Nucleus accumbens (tissue), 56 donors: ENCODE results near the gene SPRED2.

ENCODE experiments used
- DNase-seq, 56 donors: peaks; one replicate each; lab custom pipeline; 2025; lab: John Stamatoyannopoulos, UW

SPRED2 gene

DNA sequence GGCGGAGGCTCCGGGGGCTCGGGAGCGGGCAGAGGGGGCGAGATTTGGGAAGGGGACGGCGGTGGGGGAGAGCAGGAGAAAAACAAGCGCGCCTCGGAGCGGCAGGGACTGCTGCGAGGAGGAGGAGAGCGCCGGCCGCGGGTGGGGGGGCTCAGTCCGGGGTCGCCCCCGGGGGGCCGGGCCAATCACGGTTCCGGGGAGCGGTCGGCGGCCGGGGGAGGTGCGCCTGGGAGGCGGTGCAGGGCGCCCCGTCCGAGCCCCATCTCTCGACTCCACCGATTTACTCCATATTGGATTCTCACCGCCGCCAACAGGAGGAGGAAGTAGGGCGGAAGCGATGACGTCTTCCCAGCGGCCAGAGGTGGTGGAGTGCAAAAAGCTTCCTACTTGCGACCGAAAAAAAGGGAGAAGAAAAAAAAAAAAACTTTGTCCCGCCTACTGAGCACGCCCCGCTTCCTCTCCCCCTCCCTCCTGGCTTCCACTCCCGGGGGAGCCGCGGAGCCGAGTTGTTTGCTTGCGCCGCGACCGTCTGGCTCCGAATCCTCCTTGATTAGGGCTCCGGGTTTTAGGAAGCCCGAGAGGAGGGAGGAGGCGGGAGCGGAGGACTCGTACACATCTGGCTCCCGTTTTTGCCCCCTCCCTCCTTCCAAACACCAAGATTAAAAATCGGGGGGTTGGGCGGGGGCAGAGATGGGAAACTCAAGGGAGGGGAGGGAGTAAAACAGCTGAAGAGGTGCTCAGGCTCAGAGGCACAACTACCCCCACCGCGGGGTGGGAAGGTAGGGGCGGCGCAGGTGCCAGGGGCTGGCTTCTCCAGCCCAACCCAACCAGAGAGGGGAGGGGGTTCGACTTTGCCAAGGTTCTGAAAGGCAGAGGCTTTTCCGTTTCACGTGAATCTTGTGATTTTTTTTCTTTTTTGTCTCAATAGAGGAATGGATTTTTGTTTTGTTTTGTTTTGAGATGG lies at the start of gene SPRED2:
Gene SPRED2 (minus strand): TSS at position 373 of the 964 bp plus-strand sequence. CDS start 612 bp downstream, outside the sequence.
- DNase-seq = peak in 55 of 56 donors; percentile 49 to 96 (median 81)

DNA sequence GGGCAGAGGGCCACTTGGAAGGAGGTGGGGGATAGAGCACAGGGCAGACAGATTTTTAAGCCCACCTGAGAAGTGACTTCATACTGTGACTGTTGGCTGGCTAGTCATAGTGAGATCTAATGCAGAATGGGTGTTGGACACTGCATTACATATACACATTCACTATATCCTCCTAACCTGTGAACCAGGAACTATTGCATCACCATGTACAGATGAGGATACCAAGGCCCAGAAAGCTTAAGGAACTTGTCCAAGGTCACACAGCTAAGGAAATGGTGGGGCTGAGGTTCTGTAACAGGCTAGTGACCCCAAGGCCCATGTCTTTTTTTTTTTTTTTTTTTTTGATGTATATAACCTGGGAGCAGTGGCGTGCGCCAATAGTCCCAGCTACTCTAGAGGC lies 49.6 kb upstream of the SPRED2 start:
- no peak for DNase-seq

DNA sequence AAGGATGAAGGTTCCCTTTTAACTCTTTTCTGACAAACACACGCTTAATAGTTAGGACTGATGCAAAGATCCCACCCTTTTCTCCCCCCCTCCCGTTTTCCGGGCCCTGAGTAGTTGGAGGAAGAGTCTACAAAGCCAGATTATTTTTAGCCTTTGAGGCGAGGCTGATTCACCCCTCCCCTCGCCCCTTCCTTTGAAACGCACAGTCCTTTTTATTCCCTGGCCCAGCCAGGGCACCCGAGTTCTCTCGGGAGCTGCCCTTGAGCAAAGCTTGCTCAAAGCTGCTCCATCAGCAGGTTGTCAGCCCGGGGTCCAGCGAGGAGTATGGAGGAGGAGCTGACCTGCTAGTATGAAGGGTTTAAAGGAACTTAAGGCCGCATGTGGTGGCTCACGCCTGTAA lies 47.1 kb upstream of the SPRED2 start:
- no peak for DNase-seq

DNA sequence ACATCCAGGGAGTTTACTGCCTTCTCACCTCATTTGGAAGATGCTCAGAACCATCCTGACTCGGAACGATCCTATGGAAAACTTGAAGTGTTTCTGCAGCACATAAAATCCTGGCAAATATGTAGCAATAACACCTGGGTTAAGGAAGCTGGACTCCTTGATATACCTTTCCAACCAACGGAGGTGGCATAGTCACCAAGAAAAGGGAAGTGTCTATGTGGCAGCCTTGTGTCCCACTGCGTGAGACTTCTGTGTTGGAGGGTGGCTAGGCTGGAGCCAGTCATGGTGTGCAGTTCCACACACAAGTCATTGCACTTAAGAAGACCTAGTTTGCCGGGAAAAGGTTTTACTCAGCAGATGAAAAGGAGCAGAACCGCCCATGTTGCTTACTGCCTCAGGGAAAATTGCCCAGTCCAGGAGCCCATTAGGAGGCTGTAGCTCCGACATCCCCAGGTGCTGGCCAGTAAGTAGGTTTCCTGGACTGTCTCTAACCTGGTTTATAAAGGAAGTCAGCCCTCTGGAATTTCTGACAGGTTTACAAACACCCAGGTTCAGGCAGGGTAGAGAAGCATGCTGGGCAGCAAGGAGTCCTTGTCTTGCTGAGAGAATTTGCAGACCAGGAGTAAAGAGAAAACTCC lies 46.2 kb upstream of the SPRED2 start:
- no peak for DNase-seq

DNA sequence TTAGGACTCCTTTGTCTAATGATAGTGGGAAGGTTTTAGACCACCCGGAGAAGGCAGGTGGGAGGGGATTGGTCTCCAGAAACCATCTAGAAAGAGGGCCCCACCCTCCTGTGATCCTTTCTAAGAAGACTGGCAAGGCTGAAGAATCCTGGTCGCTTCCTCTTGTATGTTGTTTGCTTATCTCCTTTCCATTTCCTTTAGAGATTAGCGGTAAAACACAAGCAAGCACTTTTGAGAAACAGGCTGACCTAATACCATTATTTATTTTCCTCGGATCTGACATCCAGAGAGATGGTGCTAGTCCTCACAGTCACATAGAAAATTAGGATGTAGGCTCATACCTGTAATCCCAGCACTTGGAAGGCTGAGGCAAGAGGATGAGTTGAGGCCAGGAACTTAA lies 45.2 kb upstream of the SPRED2 start:
- DNase-seq = no peak

- DNase-seq = no peak
Observed at GRCh38 chr2:65476778-65477177, 44.4 kb upstream of the SPRED2 start.

- DNase-seq = no peak
Observed at GRCh38 chr2:65475000-65475399, 42.6 kb upstream of the SPRED2 start.

DNA sequence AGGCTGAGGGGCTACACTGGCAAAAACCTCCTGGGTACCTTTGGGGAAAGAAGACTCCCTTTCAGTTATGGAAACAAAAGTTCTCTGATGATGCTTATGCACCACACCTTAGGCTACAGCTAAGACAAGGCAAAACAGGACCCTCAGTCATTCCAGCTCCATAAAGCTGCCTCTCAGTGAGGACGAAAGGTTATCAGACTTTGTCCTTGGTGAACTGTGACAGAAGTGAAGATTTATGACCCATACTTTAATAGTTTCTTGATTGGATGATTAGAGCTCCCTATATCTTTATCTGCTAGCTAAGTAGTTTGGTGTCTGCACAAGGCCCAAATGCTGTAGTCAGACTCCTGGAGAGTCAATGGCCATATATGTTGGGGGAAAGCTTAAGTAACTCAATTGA lies 40.6 kb upstream of the SPRED2 start:
- no peak for DNase-seq

GRCh38 chr2:65471409-65471808 lies 39.0 kb upstream of the SPRED2 start:
- no peak for DNase-seq

DNA sequence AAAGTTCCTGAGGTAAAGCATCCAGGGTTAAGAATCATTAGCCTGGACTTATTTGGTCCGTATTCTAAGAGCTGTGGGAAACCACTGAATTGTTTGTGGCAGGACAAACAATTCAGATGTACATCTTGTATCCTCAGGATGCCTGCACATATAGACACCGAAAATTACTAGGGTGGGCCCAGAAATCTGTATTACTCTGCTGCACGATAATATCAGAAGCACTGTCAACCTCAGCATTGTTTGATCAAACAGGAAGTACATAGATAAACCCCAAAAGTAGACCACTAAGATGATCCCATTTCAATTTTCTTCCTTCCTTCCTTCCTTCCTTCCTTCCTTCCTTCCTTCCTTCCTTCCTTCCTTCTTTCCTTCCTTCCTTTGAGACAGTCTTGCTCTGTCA lies 34.2 kb upstream of the SPRED2 start:
- DNase-seq = no peak

- no peak for DNase-seq
Observed at GRCh38 chr2:65465857-65466256, 33.5 kb upstream of the SPRED2 start.

DNA sequence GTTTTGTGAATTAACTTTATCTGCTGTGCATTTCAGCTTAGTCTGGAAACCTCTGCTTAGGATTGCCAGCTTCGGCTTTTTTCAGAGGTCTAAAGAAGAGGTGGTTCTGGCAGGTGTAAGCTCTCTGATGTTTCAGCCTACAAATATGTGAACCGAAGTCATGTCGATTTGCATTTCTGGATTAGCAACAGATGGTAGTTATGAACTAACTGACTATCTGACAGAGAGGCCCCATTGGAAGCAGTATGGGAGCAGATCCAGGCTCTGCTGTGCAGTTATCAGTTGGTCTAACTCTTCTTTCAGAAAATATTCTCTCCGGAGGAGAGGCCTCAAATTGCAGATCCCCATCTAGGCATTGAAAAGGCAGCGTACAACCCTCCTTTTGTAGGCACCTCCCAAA lies 32.7 kb upstream of the SPRED2 start:
- no peak for DNase-seq

DNA sequence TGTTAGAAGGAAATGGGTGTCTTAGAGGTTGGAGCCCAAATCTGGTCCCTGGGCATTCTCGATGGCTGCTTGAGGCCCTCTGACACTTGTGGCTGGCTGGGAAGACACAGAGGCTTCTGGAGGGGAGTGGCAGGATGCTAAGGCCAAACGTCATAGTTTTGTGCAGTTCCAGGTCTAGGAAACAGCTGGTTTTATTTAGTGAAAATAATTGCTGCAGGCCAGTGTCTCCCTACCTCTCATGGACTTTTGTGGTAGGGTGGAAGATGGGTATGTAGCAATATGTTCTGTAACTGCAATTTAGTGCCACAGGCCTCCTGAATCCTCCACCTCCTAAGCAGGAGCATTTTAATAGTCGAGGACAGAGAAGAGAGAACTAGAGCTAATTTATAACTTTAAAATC lies 32.2 kb upstream of the SPRED2 start:
- no peak for DNase-seq

DNA sequence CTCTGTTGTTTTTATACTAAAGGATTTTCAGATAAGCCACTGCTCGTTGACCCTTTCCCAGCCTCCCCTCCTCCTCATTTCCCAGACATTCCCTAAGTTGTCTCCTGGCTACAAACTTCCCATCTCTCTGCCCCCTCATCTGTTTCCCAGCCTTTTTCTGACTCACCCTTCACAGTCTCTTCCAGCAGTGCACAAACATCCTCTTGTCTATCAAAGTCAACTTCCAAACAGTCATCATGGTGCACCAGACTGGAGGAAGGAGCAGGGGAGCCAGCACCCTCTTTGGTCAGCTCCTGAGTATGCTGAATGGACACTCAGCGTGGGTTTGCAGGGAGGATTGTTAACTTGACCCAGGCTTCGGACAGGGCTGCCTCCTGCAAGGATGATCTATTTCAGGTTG lies 26.6 kb upstream of the SPRED2 start:
- DNase-seq = no peak

- DNase-seq = no peak
Observed at GRCh38 chr2:65456886-65457285, 24.5 kb upstream of the SPRED2 start.

DNA sequence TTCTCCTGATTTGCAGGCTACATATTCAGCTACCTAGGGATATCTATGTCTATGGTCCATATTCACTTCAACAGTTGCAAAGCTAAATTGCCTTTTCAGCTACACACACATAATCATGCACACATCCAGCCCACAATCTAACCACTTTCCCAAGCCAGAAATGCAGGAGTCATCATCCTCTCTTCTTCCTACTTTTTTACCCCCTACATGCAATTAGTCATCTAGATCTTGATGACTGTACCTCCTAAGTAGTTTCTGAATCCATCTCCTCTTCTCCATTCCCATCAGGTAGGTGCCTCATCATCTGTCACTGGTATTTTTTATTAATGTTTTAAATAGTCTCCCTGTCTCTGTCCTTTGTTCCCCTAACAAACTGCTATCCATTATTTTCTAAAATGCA lies 23.7 kb upstream of the SPRED2 start:
- DNase-seq = peak in 1 of 56 donors; percentile 1

GRCh38 chr2:65453916-65454315 lies 21.5 kb upstream of the SPRED2 start:
- DNase-seq = no peak

DNA sequence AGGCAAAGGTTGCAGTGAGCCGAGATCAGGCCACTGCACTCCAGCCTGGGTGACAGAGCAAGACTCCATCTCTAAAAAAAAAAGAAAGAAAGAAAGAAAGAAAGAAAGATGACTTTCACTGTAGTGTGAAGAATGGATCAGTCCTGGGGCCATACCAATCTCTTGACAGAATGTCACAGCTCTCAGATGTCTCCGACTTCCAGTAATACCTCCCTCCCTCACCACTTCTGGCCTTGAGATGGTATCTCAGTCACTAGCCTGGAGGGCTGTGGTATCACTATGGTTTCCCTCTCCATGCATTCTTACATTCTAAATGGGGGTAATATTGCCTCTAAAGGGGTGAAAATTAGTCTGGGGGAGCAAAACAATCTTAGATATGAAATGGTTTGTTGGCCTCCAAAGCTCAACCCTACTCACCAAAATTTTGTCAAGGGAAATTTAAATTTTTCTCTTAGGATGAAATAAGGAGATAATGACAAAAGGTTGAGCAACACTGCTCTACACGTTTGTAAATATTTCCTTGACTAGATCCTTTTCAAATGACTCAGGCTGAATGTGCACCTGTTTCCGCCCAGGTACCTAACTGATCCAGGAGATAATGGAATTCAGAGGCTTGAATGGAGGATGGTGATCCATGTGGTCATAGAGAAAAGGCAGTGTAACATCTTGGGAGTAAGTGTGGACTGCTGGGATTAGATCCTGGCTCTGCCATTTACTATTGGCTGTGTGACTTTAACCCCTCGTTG lies 19.9 kb upstream of the SPRED2 start:
- DNase-seq = no peak

DNA sequence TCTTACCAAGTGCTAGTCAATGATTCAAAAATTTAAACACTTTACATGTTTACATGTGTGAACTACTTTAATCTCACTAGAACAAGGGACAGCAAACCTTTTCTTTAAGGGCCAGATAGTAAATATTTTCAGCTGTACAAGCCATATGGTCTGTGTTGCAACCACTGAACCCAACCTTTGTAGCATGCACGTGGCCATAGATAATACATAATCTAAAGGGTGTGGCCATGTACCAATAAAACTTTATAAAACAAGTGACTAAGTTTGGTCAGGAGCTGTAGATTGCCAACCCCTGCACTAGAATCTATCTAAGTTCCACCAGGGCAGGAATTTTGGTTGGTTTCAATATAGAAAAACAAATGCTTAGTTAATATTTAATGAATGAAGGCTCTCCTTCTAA lies 18.4 kb upstream of the SPRED2 start:
- DNase-seq = no peak

- no peak for DNase-seq
Observed at GRCh38 chr2:65450393-65450792, 18.0 kb upstream of the SPRED2 start.

DNA sequence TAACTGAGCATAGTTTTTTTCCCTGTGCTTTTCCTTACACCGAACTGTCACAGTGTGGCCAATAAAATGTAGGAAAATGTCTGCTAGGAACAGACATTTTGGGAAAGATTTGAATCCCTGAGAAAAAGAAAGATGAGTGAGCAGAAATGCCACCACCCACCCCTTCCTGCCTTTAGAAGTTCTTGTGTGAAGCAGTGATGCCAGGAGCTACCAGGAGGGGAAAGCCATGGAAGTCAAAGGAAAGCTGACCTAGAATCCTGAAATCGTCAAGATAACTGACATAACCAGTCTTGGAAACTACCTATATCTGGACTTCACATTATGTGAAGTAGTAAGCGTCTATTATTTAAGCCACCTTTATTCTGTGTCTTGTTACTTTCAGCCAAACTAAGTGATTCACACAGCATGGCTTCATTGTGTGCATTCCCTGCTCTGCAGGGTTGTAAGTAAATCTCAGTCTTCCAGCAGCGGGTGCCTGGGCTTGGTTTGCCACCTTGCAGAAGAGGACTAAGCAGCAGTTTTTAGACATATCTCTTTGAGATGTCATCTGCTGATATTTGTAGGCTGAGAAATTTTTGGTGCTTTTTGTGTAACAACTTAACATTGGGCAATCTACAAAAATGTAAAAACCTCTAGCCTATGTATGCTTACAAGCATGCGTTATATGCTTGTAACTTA lies 11.2 kb upstream of the SPRED2 start:
- DNase-seq = no peak
